HG03045 (cell line): ENCODE data around the gene CDH23.

Source experiments
- ATAC-seq: cut with Tn5 transposase; IDR thresholded peaks from one replicate; pipeline ENCODE4 v1.9.1; 2021; ENCODE audit warnings: mild to moderate bottlenecking, moderate library complexity; ENCODE audit not compliant: unreplicated experiment

Gene CDH23

GRCh38 chr10:71419002-71419540, 22.4 kb downstream of the CDH23 start:
- no peak for ATAC-seq

- no peak for ATAC-seq
Measured at GRCh38 chr10:71419750-71420149, 23.0 kb downstream of the CDH23 start.

GRCh38 chr10:71421075-71421434, 24.3 kb downstream of the CDH23 start:
- ATAC-seq, result no peak

GRCh38 chr10:71423250-71423649, 26.5 kb downstream of the CDH23 start:
- no peak for ATAC-seq

GRCh38 chr10:71423901-71424300, 27.2 kb downstream of the CDH23 start:
- no peak for ATAC-seq

- ATAC-seq, result no peak
Measured at GRCh38 chr10:71424496-71425194, 27.9 kb downstream of the CDH23 start.

GRCh38 chr10:71426058-71426605, 29.4 kb downstream of the CDH23 start:
- no peak for ATAC-seq

GRCh38 chr10:71427246-71427645, 30.5 kb downstream of the CDH23 start:
- ATAC-seq, result no peak

GRCh38 chr10:71429304-71429703, 32.6 kb downstream of the CDH23 start:
- no peak for ATAC-seq

- no peak for ATAC-seq
Measured at GRCh38 chr10:71429929-71430328, 33.2 kb downstream of the CDH23 start.

GRCh38 chr10:71431239-71432100, 34.8 kb downstream of the CDH23 start:
- no peak for ATAC-seq

GRCh38 chr10:71432101-71432905, 35.6 kb downstream of the CDH23 start:
- no peak for ATAC-seq

- ATAC-seq, result no peak
Measured at GRCh38 chr10:71432956-71433767, 36.4 kb downstream of the CDH23 start.

GRCh38 chr10:71433768-71434744, 37.3 kb downstream of the CDH23 start:
- ATAC-seq, result no peak

GRCh38 chr10:71434760-71435394, 38.2 kb downstream of the CDH23 start:
- no peak for ATAC-seq

GRCh38 chr10:71435571-71436267, 39.0 kb downstream of the CDH23 start:
- ATAC-seq, result no peak

- ATAC-seq, result no peak
Measured at GRCh38 chr10:71436268-71437125, 39.8 kb downstream of the CDH23 start.
